Left lobe of liver (tissue), 2 donors: ENCODE data around the gene E2F7. TPM values are rescaled to one million over a fixed set of nuclear protein-coding genes. Genes with fewer than 3 reads are reported as not detected.

Source experiments
- ATAC-seq: fragments of 200-7000 bp; cut with Tn5 transposase; one replicate; pipeline ENCODE4 v1.9.1; 2020; ENCODE audit warnings: mild to moderate bottlenecking, moderate library complexity
- DNase-seq: peaks from one replicate; pipeline ENCODE4 v3.0.0-alpha.2; 2020; ENCODE audit warnings: low spot score
- total RNA-seq: library from RNA; stranded (reverse); gene quantifications from one replicate; pipeline ENCODE4 v1.2.1, GENCODE V29; 2021
- donor health status: DM: no; HTN: no; CAD: no; lungs with moderate emphysema.
- donor health status: DM: no; HTN: yes; CAD: no.

The E2F7 gene
- total RNA-seq, 1 donor from 2014 or later = 0.18 TPM

- DNase-seq (no peak), ATAC-seq (no peak)
Observed at GRCh38 chr12:77023501-77023900, 41.9 kb downstream of the E2F7 start.

- DNase-seq = no peak
- ATAC-seq = no peak
Observed at GRCh38 chr12:77019920-77020319, 45.4 kb downstream of the E2F7 start.

- ATAC-seq = no peak
- DNase-seq = no peak
Observed at GRCh38 chr12:77016606-77017005, 48.8 kb downstream of the E2F7 start.

GRCh38 chr12:77013091-77013490 is 52.3 kb downstream of the E2F7 start:
- DNase-seq (no peak), ATAC-seq (no peak)

GRCh38 chr12:77010691-77011548 is 54.4 kb downstream of the E2F7 start:
- ATAC-seq = peak; percentile 97
- DNase-seq = peak; percentile 69

GRCh38 chr12:77007476-77007875 is 57.9 kb downstream of the E2F7 start:
- ATAC-seq (no peak), DNase-seq (no peak)

GRCh38 chr12:77005611-77006098 is 59.7 kb downstream of the E2F7 start:
- no peak for ATAC-seq
- no peak for DNase-seq

GRCh38 chr12:77003914-77004313 is 61.5 kb downstream of the E2F7 start:
- no peak for ATAC-seq
- no peak for DNase-seq

GRCh38 chr12:77003246-77003645 is 62.1 kb downstream of the E2F7 start:
- ATAC-seq (no peak), DNase-seq (no peak)

GRCh38 chr12:77002382-77002781 is 63.0 kb downstream of the E2F7 start:
- DNase-seq (no peak), ATAC-seq (no peak)

GRCh38 chr12:77001276-77001675 is 64.1 kb downstream of the E2F7 start:
- ATAC-seq (no peak), DNase-seq (no peak)

GRCh38 chr12:76998908-76999556 is 66.3 kb downstream of the E2F7 start:
- ATAC-seq (no peak), DNase-seq (no peak)

GRCh38 chr12:76998386-76998785 is 67.0 kb downstream of the E2F7 start:
- ATAC-seq = no peak
- DNase-seq = no peak

GRCh38 chr12:76997011-76997780 is 68.2 kb downstream of the E2F7 start:
- ATAC-seq = no peak
- no peak for DNase-seq

GRCh38 chr12:76990716-76991115 is 74.7 kb downstream of the E2F7 start:
- DNase-seq (no peak), ATAC-seq (no peak)

- DNase-seq (no peak), ATAC-seq (no peak)
Observed at GRCh38 chr12:76984566-76984965, 80.8 kb downstream of the E2F7 start.

- ATAC-seq = no peak
- no peak for DNase-seq
Observed at GRCh38 chr12:76983420-76983819, 81.9 kb downstream of the E2F7 start.

GRCh38 chr12:76980196-76980595 is 85.2 kb downstream of the E2F7 start:
- ATAC-seq = no peak
- DNase-seq = no peak

GRCh38 chr12:76976777-76977382 is 88.5 kb downstream of the E2F7 start:
- DNase-seq = no peak

More at GRCh38 chr12:76976777-76977382, 88.5 kb downstream of the E2F7 start:
- no peak for ATAC-seq
